C4-2B (cell line): Measurements from ENCODE around the gene ARHGAP15.

Experiments used
- CTCF ChIP-seq: fragments of 450-650 bp; conservative IDR thresholded peaks from 2 replicates; pipeline ENCODE4 v1.5.1; 2017; ENCODE audit warnings: mild to moderate bottlenecking
- ZFX ChIP-seq: fragments of 450-650 bp; IDR thresholded peaks from 2 replicates; pipeline ENCODE4 v1.6.1; 2017

GRCh38 chr2:143477714-143478443 lies 348.7 kb downstream of the ARHGAP15 start:
- TF ChIP-seq CTCF (no peak), ZFX (no peak)
